ENCODE data around the gene GRID2.

DNA sequence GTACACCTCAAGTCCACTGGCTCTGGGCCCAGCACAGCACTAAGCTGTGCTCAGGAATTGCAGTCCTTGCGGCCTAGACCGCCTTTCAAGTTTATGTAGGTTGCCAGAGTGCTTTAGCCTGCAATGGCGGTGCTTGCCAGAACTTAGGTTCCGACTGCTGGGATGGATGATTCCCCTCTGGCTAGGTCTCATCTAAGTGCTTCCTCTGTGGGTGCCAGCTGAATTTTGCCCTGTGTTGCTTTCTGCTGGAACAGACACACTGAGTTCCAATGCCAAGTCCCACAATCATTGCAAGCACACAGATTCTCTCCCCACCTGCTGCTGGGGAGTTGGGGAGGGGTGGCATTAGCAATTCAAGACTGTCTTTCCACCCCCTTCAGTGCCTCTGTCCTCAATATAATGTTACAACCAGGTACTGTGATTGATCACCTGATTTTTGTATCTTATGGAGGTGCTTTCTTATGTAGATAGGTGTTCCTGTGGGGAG lies 129.5 kb downstream of the GRID2 start:
- TF ChIP-seq, protein P1, sequence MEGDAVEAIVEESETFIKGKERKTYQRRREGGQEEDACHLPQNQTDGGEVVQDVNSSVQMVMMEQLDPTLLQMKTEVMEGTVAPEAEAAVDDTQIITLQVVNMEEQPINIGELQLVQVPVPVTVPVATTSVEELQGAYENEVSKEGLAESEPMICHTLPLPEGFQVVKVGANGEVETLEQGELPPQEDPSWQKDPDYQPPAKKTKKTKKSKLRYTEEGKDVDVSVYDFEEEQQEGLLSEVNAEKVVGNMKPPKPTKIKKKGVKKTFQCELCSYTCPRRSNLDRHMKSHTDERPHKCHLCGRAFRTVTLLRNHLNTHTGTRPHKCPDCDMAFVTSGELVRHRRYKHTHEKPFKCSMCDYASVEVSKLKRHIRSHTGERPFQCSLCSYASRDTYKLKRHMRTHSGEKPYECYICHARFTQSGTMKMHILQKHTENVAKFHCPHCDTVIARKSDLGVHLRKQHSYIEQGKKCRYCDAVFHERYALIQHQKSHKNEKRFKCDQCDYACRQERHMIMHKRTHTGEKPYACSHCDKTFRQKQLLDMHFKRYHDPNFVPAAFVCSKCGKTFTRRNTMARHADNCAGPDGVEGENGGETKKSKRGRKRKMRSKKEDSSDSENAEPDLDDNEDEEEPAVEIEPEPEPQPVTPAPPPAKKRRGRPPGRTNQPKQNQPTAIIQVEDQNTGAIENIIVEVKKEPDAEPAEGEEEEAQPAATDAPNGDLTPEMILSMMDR (IDR thresholded peaks at IDR 0.05), result no peak
- TF ChIP-seq POLR2A (IDR thresholded peaks at IDR 0.05), result no peak
